CD4-positive, alpha-beta T cell treated with Interleukin-4 for 4 hours (primary cell): Measurements from ENCODE around the gene TEX22.

Experiments
- DNase-seq: peaks from one replicate; pipeline ENCODE4 v3.0.0-alpha.2; 2020

The TEX22 gene

GRCh38 chr14:105422695-105423487, 24.6 kb downstream of the TEX22 start:
- DNase-seq: no peak

GRCh38 chr14:105423488-105424195, 25.3 kb downstream of the TEX22 start:
- no peak for DNase-seq

- DNase-seq: no peak
Observed at GRCh38 chr14:105424861-105425260, 26.5 kb downstream of the TEX22 start.

DNA sequence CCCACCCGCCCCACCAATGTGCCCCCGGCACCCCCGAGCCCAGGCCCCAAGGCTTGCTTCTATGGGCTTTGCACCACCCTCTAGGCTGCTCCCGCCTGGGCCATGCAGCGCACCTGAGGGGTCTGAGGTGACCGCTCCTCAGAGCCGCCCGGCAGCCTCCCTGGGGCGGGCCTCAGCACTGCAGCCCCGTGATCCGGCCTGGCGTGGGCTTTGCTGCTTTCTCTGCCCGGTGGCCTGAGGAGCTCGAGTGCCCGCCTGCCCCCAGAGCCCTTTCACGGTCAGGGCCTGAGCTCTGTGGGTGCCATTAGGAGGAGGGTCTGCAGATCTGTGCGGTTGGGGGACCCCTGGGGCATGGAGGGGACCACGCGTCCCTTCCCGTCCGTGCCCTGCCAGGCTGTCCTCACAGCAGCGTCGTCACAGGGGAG, 27.5 kb downstream of the TEX22 start:
- DNase-seq: no peak

- DNase-seq: no peak
Observed at GRCh38 chr14:105426416-105427130, 28.2 kb downstream of the TEX22 start.

DNA sequence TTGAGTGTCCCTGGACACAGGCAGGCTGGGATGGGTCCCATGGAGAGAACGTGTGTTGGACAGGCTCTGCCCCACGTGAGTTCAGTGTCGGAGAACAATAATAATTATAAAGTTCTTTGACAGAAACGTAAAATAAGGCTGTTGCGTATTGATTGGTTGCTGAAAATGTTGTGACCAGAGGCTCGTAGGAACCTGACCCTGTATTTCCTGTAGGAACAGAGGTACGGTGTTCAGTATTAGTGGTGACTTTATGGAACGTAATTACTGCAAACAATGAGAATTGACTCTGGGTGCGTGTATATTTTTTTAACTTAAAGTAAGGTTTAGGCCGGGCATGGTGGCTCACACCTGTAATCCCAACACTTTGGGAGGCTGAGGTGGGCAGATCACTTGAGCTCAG, 29.1 kb downstream of the TEX22 start:
- no peak for DNase-seq

- no peak for DNase-seq
Observed at GRCh38 chr14:105427936-105428485, 29.7 kb downstream of the TEX22 start.

GRCh38 chr14:105430042-105430441, 31.7 kb downstream of the TEX22 start:
- no peak for DNase-seq

DNA sequence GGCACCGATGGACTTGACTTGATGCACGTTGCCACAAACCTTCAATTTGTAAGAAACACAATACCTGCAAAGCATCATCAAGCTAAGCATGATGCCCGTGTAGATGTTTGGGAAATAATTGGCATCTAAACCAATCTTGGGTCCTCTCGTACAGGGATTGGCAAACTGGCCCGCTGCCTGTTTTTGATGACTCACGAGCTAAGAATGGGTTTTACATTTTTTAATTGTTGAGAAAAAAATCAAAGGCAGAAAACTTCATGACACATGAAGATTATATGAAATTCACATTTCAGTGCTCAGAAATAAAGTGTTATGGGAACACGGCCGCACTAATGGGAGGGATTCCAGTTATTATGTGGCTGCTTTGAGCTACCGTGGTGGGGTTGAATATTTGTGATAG, 32.2 kb downstream of the TEX22 start:
- no peak for DNase-seq

- no peak for DNase-seq
Observed at GRCh38 chr14:105431256-105431655, 32.9 kb downstream of the TEX22 start.

DNA sequence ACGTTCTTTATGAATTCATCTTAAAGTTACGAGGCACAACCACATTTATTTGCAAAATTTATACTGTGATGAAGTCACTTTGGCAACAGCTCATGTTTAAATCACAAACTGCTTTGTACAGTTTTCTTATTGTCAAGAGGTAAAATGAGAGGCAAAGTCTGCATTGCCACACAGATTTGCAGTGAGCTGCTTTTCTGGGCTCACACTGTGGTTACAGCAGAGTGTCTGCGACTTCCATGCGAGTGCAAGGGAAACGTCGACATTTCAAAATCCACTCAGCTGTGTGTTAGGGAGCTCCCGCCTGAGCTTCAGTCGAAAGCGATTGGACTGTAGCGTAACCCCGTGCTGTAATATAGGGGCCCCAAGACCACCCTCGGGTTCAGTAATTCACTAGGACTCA, 34.3 kb downstream of the TEX22 start:
- no peak for DNase-seq

DNA sequence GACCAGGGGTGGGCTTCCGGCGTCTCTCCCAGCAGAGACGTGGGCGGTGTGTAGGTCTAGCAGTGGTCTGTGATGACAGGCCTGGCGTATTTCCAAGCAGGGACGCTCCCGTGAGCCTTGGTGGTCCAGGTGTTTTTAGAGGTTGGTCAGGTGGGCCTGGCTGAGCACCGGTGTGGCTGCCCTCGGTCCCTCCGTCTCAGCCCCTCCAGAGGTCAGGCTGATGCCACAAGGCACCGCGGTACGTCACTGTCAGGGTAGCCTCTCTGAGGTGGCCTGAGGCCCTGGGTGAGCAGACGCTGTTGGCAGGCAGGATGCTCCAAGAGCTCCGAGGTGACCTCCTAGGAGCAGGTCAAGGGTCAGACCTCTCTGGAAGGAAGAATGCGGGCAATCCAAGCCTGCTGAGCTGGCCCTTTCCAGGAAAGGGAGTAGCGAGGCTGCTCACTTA, 34.8 kb downstream of the TEX22 start:
- no peak for DNase-seq

GRCh38 chr14:105436402-105436801, 38.1 kb downstream of the TEX22 start:
- no peak for DNase-seq

DNA sequence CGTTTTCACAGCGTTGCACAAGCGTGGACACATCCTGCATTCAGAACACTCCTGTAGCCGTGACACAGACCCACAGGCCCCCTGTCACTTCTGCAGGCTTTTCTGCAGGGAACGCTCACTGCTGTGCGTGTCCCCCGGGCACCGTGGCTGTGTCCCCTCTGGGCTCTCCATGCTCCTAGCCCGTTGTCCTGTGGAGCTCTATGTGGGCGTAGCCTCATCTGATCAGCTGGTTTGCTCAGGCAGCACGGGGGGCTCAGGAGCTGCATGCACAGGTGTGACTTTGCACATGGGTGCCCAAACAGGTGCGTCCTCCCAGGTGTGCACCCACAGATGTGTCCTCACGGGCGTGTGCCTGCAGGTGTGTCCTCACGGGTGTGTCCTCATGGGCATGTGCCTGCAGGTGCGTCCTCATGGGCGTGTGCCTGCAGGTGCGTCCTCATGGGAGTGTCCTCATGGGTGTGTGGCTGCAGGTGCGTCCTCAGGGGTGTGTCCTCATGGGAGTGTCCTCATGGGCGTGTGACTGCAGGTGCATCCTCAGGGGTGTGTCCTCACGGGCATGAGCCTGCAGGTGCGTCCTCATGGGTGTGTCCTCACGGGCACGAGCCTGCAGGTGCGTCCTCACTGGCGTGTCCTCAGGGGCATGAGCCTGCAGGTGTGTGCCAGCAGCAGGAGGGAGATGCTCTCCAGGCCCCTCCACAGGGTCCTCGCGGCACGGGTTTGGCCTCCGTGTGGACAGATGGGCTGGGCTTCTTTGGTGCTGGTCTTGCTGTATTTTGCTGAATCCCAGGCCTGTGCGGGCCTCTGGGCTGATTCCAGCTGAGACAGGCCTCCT, 38.8 kb downstream of the TEX22 start:
- DNase-seq: no peak

GRCh38 chr14:105437723-105438500, 39.6 kb downstream of the TEX22 start:
- no peak for DNase-seq

DNA sequence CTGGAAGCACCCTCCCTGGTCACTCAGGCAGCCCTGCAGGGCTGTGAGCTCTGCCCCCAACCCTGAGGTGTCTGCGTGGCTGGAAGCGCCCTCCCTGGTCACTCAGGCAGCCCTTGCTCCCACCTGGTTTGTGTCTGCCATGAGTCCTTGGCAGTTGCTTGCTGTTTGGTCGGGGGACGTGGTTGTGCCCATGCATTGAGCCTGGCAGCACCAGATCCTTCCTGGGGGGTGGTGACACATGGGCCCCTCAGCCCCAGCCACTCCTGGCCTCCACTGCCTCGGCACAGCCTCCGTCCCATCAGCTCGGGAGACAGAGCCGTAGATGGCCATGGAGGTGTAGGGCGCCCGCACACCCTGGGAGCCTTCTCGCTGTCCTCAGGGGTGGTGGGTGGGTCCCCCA, 40.8 kb downstream of the TEX22 start:
- no peak for DNase-seq

GRCh38 chr14:105439710-105440553, 41.6 kb downstream of the TEX22 start:
- no peak for DNase-seq

DNA sequence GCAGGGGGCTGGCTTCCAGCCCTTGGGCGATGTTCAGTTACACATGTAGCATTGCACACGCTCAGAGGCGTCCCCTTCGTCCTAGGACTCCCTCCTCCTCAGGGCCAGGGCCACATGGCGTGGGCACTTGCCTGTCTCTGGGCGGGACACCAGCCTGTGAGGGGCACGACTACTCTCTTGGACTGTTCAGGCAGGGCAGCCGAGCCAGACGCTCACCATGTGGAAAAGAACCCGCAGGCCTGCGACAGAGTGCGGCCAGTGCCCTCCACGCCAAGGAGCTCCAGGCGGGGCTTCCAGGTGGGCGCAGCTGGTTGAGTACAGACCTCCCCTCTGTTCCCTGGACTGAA, 42.2 kb downstream of the TEX22 start:
- DNase-seq: no peak

- DNase-seq: no peak
Observed at GRCh38 chr14:105440992-105441391, 42.7 kb downstream of the TEX22 start.

DNA sequence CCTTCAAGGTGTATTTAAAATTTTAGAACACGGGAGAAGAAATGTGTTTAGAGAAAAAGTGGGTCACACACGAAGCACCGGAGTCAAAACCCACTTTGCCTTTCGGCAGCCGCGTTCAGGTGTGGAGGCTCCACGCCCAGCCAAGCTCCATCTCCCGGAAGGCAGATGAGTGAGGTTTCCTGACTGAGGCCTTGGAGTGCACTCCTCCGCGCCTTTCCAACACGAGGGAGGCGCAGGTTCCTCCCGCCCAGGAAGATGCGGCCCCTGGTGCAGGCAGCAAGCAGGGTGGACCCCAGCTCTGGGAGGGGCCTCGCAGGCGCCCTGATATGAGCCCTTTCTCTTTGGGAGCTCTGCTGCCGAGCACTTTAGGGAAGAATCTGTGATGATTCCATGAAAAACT, 43.8 kb downstream of the TEX22 start:
- DNase-seq: no peak

GRCh38 chr14:105442834-105443233, 44.5 kb downstream of the TEX22 start:
- no peak for DNase-seq
